Stimulated activated CD8-positive, alpha-beta memory T cell treated with anti-CD3 and anti-CD28 coated beads, Interleukin-4, amount 100 ng/mL, for 4 hours (primary cell): ENCODE results near the gene SLC27A3.

Source experiments
- DNase-seq, 2 donors: peaks; one replicate each; pipeline ENCODE4 v3.0.0-alpha.2; 2020; ENCODE audit warnings: low read depth in 2 of 2, low spot score in 1 of 2

Gene SLC27A3

GRCh38 chr1:153798468-153798780 lies 23.2 kb downstream of the SLC27A3 start:
- DNase-seq = no peak

GRCh38 chr1:153799016-153799415 lies 23.8 kb downstream of the SLC27A3 start:
- no peak for DNase-seq

GRCh38 chr1:153799566-153800465 lies 24.6 kb downstream of the SLC27A3 start:
- no peak for DNase-seq

GRCh38 chr1:153800516-153800915 lies 25.3 kb downstream of the SLC27A3 start:
- DNase-seq = no peak

GRCh38 chr1:153801028-153801625 lies 25.9 kb downstream of the SLC27A3 start:
- no peak for DNase-seq

DNA sequence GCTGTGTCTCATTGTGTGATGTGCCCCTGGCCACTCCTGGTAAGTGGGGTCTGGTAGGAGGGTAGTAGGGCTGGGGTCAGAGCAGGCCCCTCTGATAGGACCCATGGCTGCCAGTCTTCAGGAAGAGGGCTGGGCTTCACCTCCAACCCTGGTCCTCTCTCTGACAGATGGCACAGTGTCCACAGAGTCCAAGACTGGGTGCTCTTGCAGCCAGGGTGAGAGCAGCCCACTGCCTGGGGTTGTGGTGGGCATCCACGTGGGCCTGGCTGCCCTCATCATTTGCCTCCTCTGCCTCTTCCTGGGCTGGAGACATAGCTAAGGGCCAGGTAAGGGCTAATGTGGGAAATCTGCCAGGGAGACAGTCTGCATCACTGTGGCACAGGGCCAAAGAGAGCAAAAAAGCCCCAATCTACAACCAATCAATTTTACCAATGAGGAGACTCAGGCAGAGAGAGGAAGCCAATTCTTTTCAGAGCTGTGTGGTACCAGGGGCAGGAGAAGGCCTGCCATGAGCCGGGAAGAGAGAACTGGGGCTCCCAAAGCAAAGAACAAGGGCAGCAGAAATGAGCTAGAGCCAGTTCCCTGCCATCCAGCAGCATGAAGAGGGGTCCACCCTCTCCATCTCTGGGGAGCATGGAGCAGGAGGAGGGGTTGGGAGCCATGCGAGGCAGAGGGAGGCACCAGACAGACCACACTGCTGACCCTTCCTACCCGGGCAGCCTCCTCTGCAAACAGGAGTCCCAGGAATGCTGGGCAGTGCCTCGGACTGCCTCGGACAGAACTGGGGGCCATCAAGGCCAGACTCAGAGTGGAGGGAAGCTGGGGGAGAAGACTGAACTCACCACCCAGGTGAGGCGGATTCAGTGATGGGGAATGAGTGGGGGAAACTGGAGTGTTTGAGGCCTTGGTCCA lies 26.8 kb downstream of the SLC27A3 start:
- no peak for DNase-seq

GRCh38 chr1:153803470-153804056 lies 28.4 kb downstream of the SLC27A3 start:
- DNase-seq = no peak

GRCh38 chr1:153804112-153804511 lies 28.9 kb downstream of the SLC27A3 start:
- no peak for DNase-seq

DNA sequence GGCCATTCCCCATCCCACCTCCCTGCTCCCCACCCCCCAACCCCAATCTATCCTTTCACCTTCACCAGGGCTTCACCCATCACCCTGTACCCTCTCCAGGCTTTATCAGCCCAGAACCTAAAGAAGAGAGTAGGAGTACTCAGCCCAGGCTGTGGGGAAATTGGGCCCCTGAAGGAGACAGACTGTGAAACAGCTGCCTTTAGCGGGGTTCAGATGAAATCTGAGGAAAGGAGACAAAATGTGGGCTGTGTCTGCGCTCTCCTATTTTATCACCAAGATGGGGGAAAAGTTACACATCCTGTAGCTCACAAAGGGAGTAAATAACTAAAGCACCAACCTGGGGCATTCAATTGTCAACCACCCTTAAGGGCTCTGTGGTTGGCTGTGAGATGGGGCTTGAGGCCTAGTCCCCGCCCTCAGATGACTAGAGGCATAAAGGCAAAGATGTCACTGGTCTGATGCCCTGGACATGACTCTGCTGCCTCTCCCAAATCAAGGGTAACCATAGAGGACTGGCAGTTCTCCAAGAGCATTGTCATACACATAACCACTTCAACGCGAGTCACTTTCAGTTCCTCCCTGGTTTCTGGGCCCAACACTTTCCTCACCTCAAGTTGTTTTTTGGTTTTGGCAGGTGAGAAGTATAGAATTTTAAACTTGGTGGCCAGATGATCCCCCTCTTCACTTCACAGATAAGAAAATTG lies 30.0 kb downstream of the SLC27A3 start:
- DNase-seq = peak; percentile 13 to 37

- no peak for DNase-seq
Observed at GRCh38 chr1:153805886-153806719, 30.9 kb downstream of the SLC27A3 start.

DNA sequence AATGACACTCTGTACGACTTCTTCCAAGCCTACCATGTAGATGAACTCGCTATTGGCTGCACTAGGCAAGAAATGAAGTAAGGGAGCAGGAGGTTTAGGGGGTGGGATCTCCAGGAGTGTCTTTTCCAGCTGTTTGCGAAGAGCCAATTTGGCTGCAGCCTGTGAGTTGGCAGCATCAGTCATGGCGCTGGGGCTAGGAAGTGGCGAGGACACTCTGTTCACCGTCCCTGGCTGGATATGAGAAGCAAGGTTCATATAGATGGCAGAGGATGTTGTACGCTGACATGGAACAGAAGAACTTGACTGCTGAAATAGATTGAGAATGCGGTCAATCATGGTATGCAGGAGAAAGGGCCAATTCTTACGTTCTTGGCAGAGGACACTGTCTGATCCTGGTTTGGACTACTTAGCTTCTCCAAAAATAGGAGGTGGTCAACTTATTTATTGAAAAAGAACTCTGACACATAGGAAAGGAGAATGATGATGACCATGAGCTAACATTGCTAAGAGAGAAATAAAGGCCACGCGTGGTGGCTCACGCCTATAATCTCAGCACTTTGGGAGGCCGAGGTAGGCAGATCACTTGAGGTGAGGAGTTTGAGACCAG lies 41.2 kb downstream of the SLC27A3 start:
- DNase-seq = no peak

DNA sequence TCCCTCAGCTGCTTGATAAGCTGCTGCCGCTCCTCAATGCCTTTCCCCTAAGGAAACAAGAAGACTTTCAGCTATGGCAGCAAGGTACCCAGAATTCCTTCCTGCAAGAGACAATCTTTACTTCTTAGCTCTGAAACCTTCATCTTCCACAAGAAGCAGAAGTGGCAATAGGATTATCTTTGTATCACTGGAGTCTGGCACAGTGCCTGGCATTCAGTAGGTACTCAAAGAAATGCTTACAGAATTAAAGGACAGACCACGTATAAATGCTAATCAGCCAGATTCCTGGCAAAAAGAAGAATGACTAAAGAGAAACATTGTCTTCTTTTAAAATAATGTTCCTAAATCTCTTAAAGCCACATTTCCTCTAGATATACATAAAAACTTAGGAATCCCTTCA lies 43.7 kb downstream of the SLC27A3 start:
- no peak for DNase-seq

DNA sequence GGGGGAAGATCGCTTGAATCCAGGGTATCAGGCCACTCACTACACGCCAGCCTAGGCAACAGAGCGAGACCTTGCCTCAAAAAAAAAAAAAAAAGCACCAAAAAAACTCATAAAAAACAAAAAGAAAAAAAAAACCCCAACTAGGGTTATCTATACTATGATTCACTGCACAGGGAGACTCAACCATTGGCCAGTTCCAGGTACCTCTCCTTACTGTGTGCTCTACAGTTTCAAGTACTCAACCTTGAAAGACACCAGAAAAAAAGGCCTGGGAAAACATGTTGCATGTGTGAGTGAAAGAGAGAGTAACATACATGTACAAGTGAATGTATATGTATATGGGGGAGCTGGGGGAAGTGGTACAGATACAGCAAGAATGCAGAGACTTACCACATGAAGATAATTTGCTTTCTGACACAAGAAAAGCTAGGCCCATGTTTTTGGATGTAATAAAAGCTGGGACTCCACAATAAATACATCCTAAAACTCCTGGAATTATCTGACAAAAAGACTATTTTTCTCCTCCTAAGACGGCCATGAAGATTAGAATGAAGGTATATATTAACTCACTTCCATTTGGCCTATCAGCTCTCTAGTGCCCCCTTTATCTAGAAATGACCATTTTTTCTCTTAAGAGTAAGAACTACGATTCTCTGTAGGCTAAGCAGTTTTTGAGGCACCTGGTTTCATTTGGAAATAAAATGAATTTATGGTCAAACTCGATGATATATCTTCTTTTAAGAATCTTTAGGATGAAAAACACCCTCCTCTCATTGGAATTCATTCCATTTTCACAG lies 52.2 kb downstream of the SLC27A3 start:
- no peak for DNase-seq
